K562 (cell line): ENCODE measurements around the gene GUK1. TPM values are rescaled to one million over a fixed set of nuclear protein-coding genes. Genes with fewer than 3 reads are reported as not detected.

Experiments used
- ARNT ChIP-seq, 2 experiments: fragments of 450-650 bp; IDR thresholded peaks; 2 replicates each; pipeline ENCODE4 v1.6.1; 2016; ENCODE audit warnings: mild to moderate bottlenecking in 1 of 2
- BCOR ChIP-seq: fragments of 450-650 bp; IDR thresholded peaks from 2 replicates; pipeline ENCODE4 v1.6.1; 2016
- CBX8 ChIP-seq: fragments of 200-600 bp; sonication (generic); IDR thresholded peaks from 2 replicates; pipeline ENCODE4 v1.6.1; 2012; ENCODE audit warnings: borderline replicate concordance, mixed run types, low read depth, mild to moderate bottlenecking, moderate library complexity, mixed read lengths, low read length, control low read depth, inconsistent platforms; ENCODE audit not compliant: poor library complexity, severe bottlenecking; ENCODE audit errors: extremely low read depth
- CREB5 ChIP-seq: fragments of 250-450 bp; sonication (Bioruptor Pico); IDR thresholded peaks from 2 replicates; pipeline ENCODE4 v1.5.0; 2020; ENCODE audit warnings: mild to moderate bottlenecking
- HDAC8 ChIP-seq: fragments of 450-650 bp; IDR thresholded peaks from 2 replicates; pipeline ENCODE4 v1.6.1; 2016; ENCODE audit warnings: mild to moderate bottlenecking, missing genetic modification characterization, moderate library complexity, missing compliant biosample characterization
- IRF2 ChIP-seq: sonication (generic); formaldehyde crosslinking; IDR thresholded peaks from 2 replicates; pipeline ENCODE4 v1.8.1; 2022; ENCODE audit warnings: mild to moderate bottlenecking, missing genetic modification reagents
- MAFK ChIP-seq: IDR thresholded peaks from 2 replicates; pipeline ENCODE4 v1.6.1; 2011; ENCODE audit warnings: low read length, improper control_type of control experiment
- PML ChIP-seq: IDR thresholded peaks from 2 replicates; pipeline ENCODE4 v1.6.1; 2012; ENCODE audit warnings: low read length, inconsistent platforms
- POLR2H ChIP-seq: IDR thresholded peaks from 2 replicates; pipeline ENCODE4 v1.6.1; 2016; ENCODE audit warnings: missing genetic modification characterization, low read depth, mild to moderate bottlenecking, control low read depth, missing compliant biosample characterization, moderate library complexity
- PTBP1 ChIP-seq: fragments of 200-400 bp; formaldehyde crosslinking; IDR thresholded peaks from 2 replicates; pipeline ENCODE4 v1.6.1; 2017; ENCODE audit warnings: low read depth, low read length
- SETDB1 ChIP-seq: IDR thresholded peaks from one replicate; pipeline ENCODE4 v1.6.1; 2012; ENCODE audit warnings: low read length, control low read depth, inconsistent platforms
- SMAD1 ChIP-seq: fragments of 150-350 bp; IDR thresholded peaks from 2 replicates; pipeline ENCODE4 v1.6.1; 2014; ENCODE audit warnings: low read length, low read depth; ENCODE audit not compliant: partially characterized antibody
- SP1 ChIP-seq: sonication (generic); formaldehyde crosslinking; IDR thresholded peaks from 2 replicates; pipeline ENCODE4 v1.8.1; 2022; ENCODE audit warnings: mild to moderate bottlenecking, missing genetic modification reagents
- TCF3 ChIP-seq: sonication (generic); formaldehyde crosslinking; IDR thresholded peaks from 2 replicates; pipeline ENCODE4 v1.4.0; 2020; ENCODE audit warnings: mild to moderate bottlenecking, missing genetic modification reagents
- ZNF121 ChIP-seq: sonication (generic); formaldehyde crosslinking; conservative IDR thresholded peaks from 2 replicates; pipeline ENCODE4 v1.8.0; 2022; ENCODE audit warnings: missing genetic modification reagents
- ZNF384 ChIP-seq: IDR thresholded peaks from 2 replicates; pipeline ENCODE4 v1.6.1; 2012; ENCODE audit warnings: low read depth, low read length, improper control_type of control experiment
- ZNF551 ChIP-seq: fragments of 250-450 bp; sonication (Bioruptor Pico); IDR thresholded peaks from 2 replicates; pipeline ENCODE4 v1.5.0; 2021; ENCODE audit warnings: mild to moderate bottlenecking, moderate library complexity
- ZNF699 ChIP-seq: fragments of 250-450 bp; sonication (Bioruptor Pico); IDR thresholded peaks from 2 replicates; pipeline ENCODE4 v1.8.0; 2021; ENCODE audit warnings: mild to moderate bottlenecking, moderate library complexity; ENCODE audit not compliant: insufficient replicate concordance
- polyA plus RNA-seq, 8 experiments: library from polyadenylated mRNA; depleted of rRNA in 4 of 8; stranded (reverse) in 5 of 8; unstranded in 3 of 8; fragments of >200 nt; fragmentation: Nextera tagmentation in 2 of 8; fragmentation: Illumina TruSeq in 1 of 8; extraction: Ambion mirVana in 2 of 8; extraction: Trizol in 1 of 8; gene quantifications; 2 replicates each; pipeline versions ENCODE4 v1.2.1 to v1.2.3, GENCODE V29; 2011 to 2014; ENCODE audit warnings: inconsistent platforms in 1 of 8, missing spikeins in 1 of 8
- total RNA-seq, 7 experiments: library from RNA; depleted of rRNA in 6 of 7; stranded (reverse); fragments of >200 nt in 6 of 7; fragmentation: Illumina TruSeq in 2 of 7; extraction: Trizol in 2 of 7; gene quantifications; 2 replicates each; pipeline versions ENCODE4 v1.2.1 to v1.2.3, GENCODE V29; 2011 to 2021; ENCODE audit warnings: low replicate concordance in 1 of 7
- TF ChIP-seq, protein P1 (sequence below), 2 experiments: fragments of 150-350 bp in 1 of 2; IDR thresholded peaks; 2 replicates each; pipeline ENCODE4 v1.6.1; 2012 to 2016; ENCODE audit warnings: low read depth in 2 of 2, low read length in 2 of 2, mild to moderate bottlenecking in 1 of 2, moderate library complexity in 1 of 2
- TF ChIP-seq, protein P2 (sequence below): sonication (generic); formaldehyde crosslinking; IDR thresholded peaks from 2 replicates; pipeline ENCODE4 v1.8.0; 2023; ENCODE audit warnings: mild to moderate bottlenecking, missing genetic modification reagents

GUK1 gene
- total and polyA plus RNA-seq, 9 of the 15 experiments (the other 6 are each of a cell fraction or from before 2014, with no cell fraction given) = 7.0 to 331 (median 132) TPM

- TF ChIP-seq CREB5 (no peak), POLR2H (tag) (no peak), SMAD1 (peak; percentile 36), BCOR (peak; percentile 92), ZNF551 (CRISPR knock-in tag) (no peak), SETDB1 (no peak), HDAC8 (tag) (no peak), ZNF699 (CRISPR knock-in tag) (no peak), ZNF384 (no peak), PML (peak; percentile 91), SP1 (CRISPR knock-in tag) (no peak; the same call in 1 of the 2 replicates), MAFK (no peak), PTBP1 (no peak), TCF3 (CRISPR knock-in tag) (peak; percentile 99), IRF2 (CRISPR knock-in tag) (no peak), ZNF121 (no peak), CBX8 (no peak), ARNT (IDR thresholded peaks at IDR 0.05) (peak; percentile 73 to 82; a peak in 2 of 4 replicates)
- TF ChIP-seq, protein P1, sequence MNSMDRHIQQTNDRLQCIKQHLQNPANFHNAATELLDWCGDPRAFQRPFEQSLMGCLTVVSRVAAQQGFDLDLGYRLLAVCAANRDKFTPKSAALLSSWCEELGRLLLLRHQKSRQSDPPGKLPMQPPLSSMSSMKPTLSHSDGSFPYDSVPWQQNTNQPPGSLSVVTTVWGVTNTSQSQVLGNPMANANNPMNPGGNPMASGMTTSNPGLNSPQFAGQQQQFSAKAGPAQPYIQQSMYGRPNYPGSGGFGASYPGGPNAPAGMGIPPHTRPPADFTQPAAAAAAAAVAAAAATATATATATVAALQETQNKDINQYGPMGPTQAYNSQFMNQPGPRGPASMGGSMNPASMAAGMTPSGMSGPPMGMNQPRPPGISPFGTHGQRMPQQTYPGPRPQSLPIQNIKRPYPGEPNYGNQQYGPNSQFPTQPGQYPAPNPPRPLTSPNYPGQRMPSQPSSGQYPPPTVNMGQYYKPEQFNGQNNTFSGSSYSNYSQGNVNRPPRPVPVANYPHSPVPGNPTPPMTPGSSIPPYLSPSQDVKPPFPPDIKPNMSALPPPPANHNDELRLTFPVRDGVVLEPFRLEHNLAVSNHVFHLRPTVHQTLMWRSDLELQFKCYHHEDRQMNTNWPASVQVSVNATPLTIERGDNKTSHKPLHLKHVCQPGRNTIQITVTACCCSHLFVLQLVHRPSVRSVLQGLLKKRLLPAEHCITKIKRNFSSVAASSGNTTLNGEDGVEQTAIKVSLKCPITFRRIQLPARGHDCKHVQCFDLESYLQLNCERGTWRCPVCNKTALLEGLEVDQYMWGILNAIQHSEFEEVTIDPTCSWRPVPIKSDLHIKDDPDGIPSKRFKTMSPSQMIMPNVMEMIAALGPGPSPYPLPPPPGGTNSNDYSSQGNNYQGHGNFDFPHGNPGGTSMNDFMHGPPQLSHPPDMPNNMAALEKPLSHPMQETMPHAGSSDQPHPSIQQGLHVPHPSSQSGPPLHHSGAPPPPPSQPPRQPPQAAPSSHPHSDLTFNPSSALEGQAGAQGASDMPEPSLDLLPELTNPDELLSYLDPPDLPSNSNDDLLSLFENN (IDR thresholded peaks at IDR 0.05; ENCODE audit: low read depth in 2 of 2, low read length in 2 of 2) = peak in 1 of 2 experiments; percentile 85; a peak in 2 of 4 replicates
- TF ChIP-seq, protein P2, sequence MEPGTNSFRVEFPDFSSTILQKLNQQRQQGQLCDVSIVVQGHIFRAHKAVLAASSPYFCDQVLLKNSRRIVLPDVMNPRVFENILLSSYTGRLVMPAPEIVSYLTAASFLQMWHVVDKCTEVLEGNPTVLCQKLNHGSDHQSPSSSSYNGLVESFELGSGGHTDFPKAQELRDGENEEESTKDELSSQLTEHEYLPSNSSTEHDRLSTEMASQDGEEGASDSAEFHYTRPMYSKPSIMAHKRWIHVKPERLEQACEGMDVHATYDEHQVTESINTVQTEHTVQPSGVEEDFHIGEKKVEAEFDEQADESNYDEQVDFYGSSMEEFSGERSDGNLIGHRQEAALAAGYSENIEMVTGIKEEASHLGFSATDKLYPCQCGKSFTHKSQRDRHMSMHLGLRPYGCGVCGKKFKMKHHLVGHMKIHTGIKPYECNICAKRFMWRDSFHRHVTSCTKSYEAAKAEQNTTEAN (CRISPR knock-in tag) = no peak
Measured at GRCh38 chr1:228145463-228146416, 5.7 kb downstream of the GUK1 start (continued).
